ENCODE results near the gene P4HB.

Gene P4HB

GRCh38 chr17:81806461-81807209 lies 53.7 kb downstream of the P4HB start:
- Histone ChIP-seq H3K27me3 (ENCODE audit: insufficient read depth, poor library complexity, severe bottlenecking) (peaks cover 45% of the 10 kb centered on the region), H3K27ac (replicated peaks) (no peak overlapping the region), H3K4me3 (replicated peaks; ENCODE audit: insufficient read depth, low read length) (no peak overlapping the region)
- DNase-seq (ENCODE audit: low read depth in 1 of 2, low spot score in 1 of 2): no peak
- TF ChIP-seq POLR2AphosphoS5 (IDR thresholded peaks at IDR 0.05; ENCODE audit: low read depth): no peak
- TF ChIP-seq CTCF (IDR thresholded peaks at IDR 0.05; ENCODE audit: insufficient read depth, low read length): no peak
- no peak for TF ChIP-seq SPI1 (IDR thresholded peaks at IDR 0.05; ENCODE audit: borderline replicate concordance, low read depth)
- TF ChIP-seq GABPA (IDR thresholded peaks at IDR 0.05; ENCODE audit: low read depth): no peak
- no peak for TF ChIP-seq REST (IDR thresholded peaks at IDR 0.05; ENCODE audit: insufficient replicate concordance, low read depth)

- H3K27ac ChIP-seq (replicated peaks): no peak overlapping the region
- no peak for DNase-seq (ENCODE audit: low read depth in 1 of 2, low spot score in 1 of 2)
- H3K27me3 ChIP-seq (ENCODE audit: insufficient read depth, poor library complexity, severe bottlenecking): peaks cover 45% of the 10 kb centered on the region
- no peak for TF ChIP-seq GABPA (IDR thresholded peaks at IDR 0.05; ENCODE audit: low read depth)
- TF ChIP-seq REST (IDR thresholded peaks at IDR 0.05; ENCODE audit: insufficient replicate concordance, low read depth): no peak
- no peak for TF ChIP-seq SPI1 (IDR thresholded peaks at IDR 0.05; ENCODE audit: borderline replicate concordance, low read depth)
- TF ChIP-seq POLR2AphosphoS5 (IDR thresholded peaks at IDR 0.05; ENCODE audit: low read depth): no peak
- no peak for TF ChIP-seq CTCF (IDR thresholded peaks at IDR 0.05; ENCODE audit: insufficient read depth, low read length)
- H3K4me3 ChIP-seq (replicated peaks; ENCODE audit: insufficient read depth, low read length): no peak overlapping the region
Measured at GRCh38 chr17:81805707-81806460, 54.5 kb downstream of the P4HB start.

- no peak overlapping the region for H3K27ac ChIP-seq (replicated peaks)
- DNase-seq (ENCODE audit: low read depth in 1 of 2, low spot score in 1 of 2): no peak
- H3K4me3 ChIP-seq (replicated peaks; ENCODE audit: insufficient read depth, low read length): no peak overlapping the region
- peaks cover 45% of the 10 kb centered on the region for H3K27me3 ChIP-seq (ENCODE audit: insufficient read depth, poor library complexity, severe bottlenecking)
- no peak for TF ChIP-seq SPI1 (IDR thresholded peaks at IDR 0.05; ENCODE audit: borderline replicate concordance, low read depth)
- no peak for TF ChIP-seq POLR2AphosphoS5 (IDR thresholded peaks at IDR 0.05; ENCODE audit: low read depth)
- TF ChIP-seq GABPA (IDR thresholded peaks at IDR 0.05; ENCODE audit: low read depth): no peak
- TF ChIP-seq REST (IDR thresholded peaks at IDR 0.05; ENCODE audit: insufficient replicate concordance, low read depth): no peak
- no peak for TF ChIP-seq CTCF (IDR thresholded peaks at IDR 0.05; ENCODE audit: insufficient read depth, low read length)
Measured at GRCh38 chr17:81804559-81805399, 55.6 kb downstream of the P4HB start.

All from HL-60 (cell line).